OCI-LY3 (cell line): ENCODE results near the gene CNEP1R1.

Experiments used
- H2AFZ ChIP-seq: fragments of 200-600, 300-600 bp; shearing (Covaris generic); 2 replicates; pipeline ENCODE4 v1.6.0; 2014; ENCODE audit warnings: antibody characterized with exemption, low read depth, low read length
- H3K27ac ChIP-seq: fragments of 200-600, 300-600 bp; sonication (generic); 2 replicates; pipeline ENCODE4 v1.5.1; 2014; ENCODE audit warnings: mild to moderate bottlenecking, low read length, moderate library complexity, mixed read lengths
- H3K27me3 ChIP-seq: fragments of 200-600, 300-600 bp; sonication (generic); 2 replicates; pipeline ENCODE4 v1.6.1; 2014; ENCODE audit warnings: low read depth, low read length, mixed read lengths
- H3K36me3 ChIP-seq: fragments of 200-600, 300-600 bp; sonication (generic); replicated peaks from 2 replicates; pipeline ENCODE3; 2014; ENCODE audit warnings: low read depth, low read length, mixed read lengths
- H3K4me1 ChIP-seq: fragments of 300-600, 200-600 bp; sonication (generic); 2 replicates; pipeline ENCODE4 v1.6.1; 2014; ENCODE audit warnings: low read length, mixed read lengths
- H3K4me2 ChIP-seq: fragments of 200-600, 300-600 bp; sonication (generic); 2 replicates; pipeline ENCODE4 v1.6.1; 2014; ENCODE audit warnings: low read length, mixed read lengths
- H3K4me3 ChIP-seq: fragments of 300-600, 200-600 bp; sonication (generic); 2 replicates; pipeline ENCODE4 v1.5.1; 2014; ENCODE audit warnings: antibody characterized with exemption, mild to moderate bottlenecking, low read length, moderate library complexity
- H3K79me2 ChIP-seq: fragments of 300-600, 200-600 bp; shearing (Covaris generic); 2 replicates; pipeline ENCODE4 v1.6.1; 2014; ENCODE audit warnings: mild to moderate bottlenecking, low read length, mixed read lengths
- H3K9ac ChIP-seq: fragments of 300-600, 200-600 bp; shearing (Covaris generic); 2 replicates; pipeline ENCODE4 v1.6.0; 2014; ENCODE audit warnings: mild to moderate bottlenecking, low read length, moderate library complexity
- H3K9me3 ChIP-seq: fragments of 200-600, 300-600 bp; shearing (Covaris generic); 2 replicates; pipeline ENCODE4 v1.6.1; 2014; ENCODE audit warnings: low read length, mixed read lengths; ENCODE audit not compliant: insufficient read depth
- H4K20me1 ChIP-seq: fragments of 200-600, 300-600 bp; sonication (generic); 2 replicates; pipeline ENCODE4 v1.6.1; 2016; ENCODE audit warnings: low read length, mixed read lengths; ENCODE audit not compliant: insufficient read depth
- EZH2phosphoT487 ChIP-seq: fragments of 200-600 bp; shearing (Covaris generic); IDR thresholded peaks from 2 replicates; pipeline ENCODE4 v1.6.1; 2018; ENCODE audit warnings: antibody characterized with exemption, mixed run types, low read depth
- TF ChIP-seq, protein P1 (sequence below): fragments of 200-600, 300-600 bp; sonication (generic); IDR thresholded peaks from 2 replicates; pipeline ENCODE4 v1.5.1; 2014; ENCODE audit warnings: antibody characterized with exemption, low read length, low read depth

The CNEP1R1 gene

DNA sequence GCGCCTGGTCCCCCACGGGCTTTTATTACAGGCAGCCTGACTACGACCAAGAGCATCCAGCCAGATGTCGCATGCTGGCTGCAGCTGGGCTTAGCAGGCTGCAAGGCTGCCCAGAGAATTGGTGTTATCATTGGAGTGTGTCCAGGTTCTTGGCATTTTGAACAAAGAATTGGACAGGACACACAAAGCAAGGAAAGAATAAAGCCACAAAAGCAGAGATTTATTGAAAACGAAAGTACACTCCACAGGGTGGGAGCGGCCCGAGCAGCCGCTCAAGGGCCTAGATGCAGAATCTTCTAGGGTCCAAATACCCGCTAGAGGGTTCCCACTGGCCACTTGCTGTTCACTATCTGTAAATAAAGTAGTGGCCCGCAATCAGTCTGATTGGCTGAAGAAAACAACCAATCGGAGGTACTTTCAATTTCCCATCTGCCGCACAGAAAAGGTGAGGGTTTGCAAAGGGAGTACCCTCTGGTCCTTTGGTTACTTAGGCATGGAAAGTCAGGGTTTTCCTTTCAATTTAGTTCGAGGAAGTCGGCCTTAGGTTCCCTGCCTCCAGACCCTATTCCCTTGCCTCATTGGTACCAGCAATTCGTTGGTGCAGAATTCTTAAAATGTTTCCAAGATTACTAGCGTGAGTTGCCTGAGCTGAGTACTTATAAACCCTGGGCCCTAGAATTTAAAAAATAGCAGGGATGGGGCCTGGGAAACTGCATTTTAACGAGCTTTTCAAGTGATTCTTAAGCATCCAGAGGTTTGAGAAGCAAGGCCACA, 38.5 kb upstream of the CNEP1R1 start:
- Histone ChIP-seq H3K27ac (no peak overlapping the region), H4K20me1 (no peaks in the 10 kb centered on the region), H3K4me3 (no peak overlapping the region)

DNA sequence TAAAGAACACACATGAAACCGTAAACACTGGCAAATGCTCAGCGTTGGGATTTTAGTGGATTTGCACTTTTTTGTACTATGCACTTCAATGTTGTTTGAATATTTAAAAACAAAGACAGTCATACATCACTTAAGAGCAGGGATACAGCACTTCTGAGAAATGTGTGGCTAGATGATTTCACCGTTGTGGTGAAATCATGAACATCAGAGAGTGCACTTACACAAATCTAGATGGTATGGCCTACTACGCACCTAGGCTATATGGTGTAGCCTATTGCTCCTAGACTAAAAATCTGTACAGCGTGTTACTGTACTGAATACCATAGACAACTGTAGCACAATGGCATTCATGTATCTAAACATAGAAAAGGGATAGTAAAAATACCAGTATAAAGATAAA, 37.6 kb upstream of the CNEP1R1 start:
- H3K9ac ChIP-seq: no peak overlapping the region
- no peaks in the 10 kb centered on the region for H3K36me3 ChIP-seq
- no peaks in the 10 kb centered on the region for H3K9me3 ChIP-seq
- no peak overlapping the region for H3K27ac ChIP-seq
- no peak overlapping the region for H3K4me3 ChIP-seq
- H3K4me1 ChIP-seq: no peaks in the 10 kb centered on the region
- H3K4me2 ChIP-seq: no peak overlapping the region
- H3K79me2 ChIP-seq: no peaks in the 10 kb centered on the region
- H3K27me3 ChIP-seq: no peaks in the 10 kb centered on the region
- no peak for TF ChIP-seq EZH2phosphoT487
- TF ChIP-seq, protein P1, sequence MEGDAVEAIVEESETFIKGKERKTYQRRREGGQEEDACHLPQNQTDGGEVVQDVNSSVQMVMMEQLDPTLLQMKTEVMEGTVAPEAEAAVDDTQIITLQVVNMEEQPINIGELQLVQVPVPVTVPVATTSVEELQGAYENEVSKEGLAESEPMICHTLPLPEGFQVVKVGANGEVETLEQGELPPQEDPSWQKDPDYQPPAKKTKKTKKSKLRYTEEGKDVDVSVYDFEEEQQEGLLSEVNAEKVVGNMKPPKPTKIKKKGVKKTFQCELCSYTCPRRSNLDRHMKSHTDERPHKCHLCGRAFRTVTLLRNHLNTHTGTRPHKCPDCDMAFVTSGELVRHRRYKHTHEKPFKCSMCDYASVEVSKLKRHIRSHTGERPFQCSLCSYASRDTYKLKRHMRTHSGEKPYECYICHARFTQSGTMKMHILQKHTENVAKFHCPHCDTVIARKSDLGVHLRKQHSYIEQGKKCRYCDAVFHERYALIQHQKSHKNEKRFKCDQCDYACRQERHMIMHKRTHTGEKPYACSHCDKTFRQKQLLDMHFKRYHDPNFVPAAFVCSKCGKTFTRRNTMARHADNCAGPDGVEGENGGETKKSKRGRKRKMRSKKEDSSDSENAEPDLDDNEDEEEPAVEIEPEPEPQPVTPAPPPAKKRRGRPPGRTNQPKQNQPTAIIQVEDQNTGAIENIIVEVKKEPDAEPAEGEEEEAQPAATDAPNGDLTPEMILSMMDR: no peak
- no peaks in the 10 kb centered on the region for H4K20me1 ChIP-seq
- no peak overlapping the region for H2AFZ ChIP-seq

More for the DNA sequence above, 38.5 kb upstream of the CNEP1R1 start:
- Histone ChIP-seq H3K4me1 (no peaks in the 10 kb centered on the region), H3K9me3 (no peaks in the 10 kb centered on the region), H3K79me2 (no peaks in the 10 kb centered on the region), H3K9ac (no peak overlapping the region), H2AFZ (no peak overlapping the region), H3K36me3 (no peaks in the 10 kb centered on the region), H3K27me3 (no peaks in the 10 kb centered on the region), H3K4me2 (no peak overlapping the region)
- no peak for TF ChIP-seq EZH2phosphoT487
- TF ChIP-seq, protein P1: no peak

GRCh38 chr16:49992825-49993224, 32.2 kb upstream of the CNEP1R1 start:
- TF ChIP-seq, protein P1: no peak
- TF ChIP-seq EZH2phosphoT487: no peak
- no peaks in the 10 kb centered on the region for H3K36me3 ChIP-seq

DNA sequence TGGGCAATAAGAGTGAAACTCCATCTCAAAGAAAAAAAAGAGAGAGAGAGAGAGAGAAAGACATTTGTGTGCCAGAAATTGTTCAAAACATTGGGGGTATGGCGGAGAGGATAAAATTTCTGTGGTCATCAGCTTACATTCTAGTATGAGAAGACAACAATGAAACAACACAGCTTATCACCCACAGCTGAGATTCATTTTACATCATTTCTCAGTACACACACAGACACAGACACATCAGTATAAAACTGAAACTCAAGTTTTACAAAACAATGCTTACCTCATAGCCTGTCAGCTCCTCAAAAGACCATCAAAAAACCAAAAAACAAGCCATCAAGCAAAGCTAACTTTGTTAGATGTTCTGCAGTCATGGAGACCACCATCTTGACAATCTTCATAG, 31.4 kb upstream of the CNEP1R1 start:
- H3K9me3 ChIP-seq: no peaks in the 10 kb centered on the region
- no peak overlapping the region for H3K9ac ChIP-seq
- no peaks in the 10 kb centered on the region for H4K20me1 ChIP-seq
- no peak overlapping the region for H3K4me3 ChIP-seq
- TF ChIP-seq, protein P1: no peak
- TF ChIP-seq EZH2phosphoT487: no peak
- H3K27ac ChIP-seq: no peak overlapping the region
- no peaks in the 10 kb centered on the region for H3K4me1 ChIP-seq
- no peak overlapping the region for H2AFZ ChIP-seq
- H3K27me3 ChIP-seq: peaks cover 11% of the 10 kb centered on the region
- no peak overlapping the region for H3K4me2 ChIP-seq
- H3K36me3 ChIP-seq: no peaks in the 10 kb centered on the region
- no peaks in the 10 kb centered on the region for H3K79me2 ChIP-seq

More at GRCh38 chr16:49992825-49993224, 32.2 kb upstream of the CNEP1R1 start:
- Histone ChIP-seq H3K27ac (no peak overlapping the region), H3K27me3 (peaks cover 11% of the 10 kb centered on the region), H3K4me2 (no peak overlapping the region), H3K9ac (no peak overlapping the region), H2AFZ (no peak overlapping the region), H4K20me1 (no peaks in the 10 kb centered on the region), H3K4me3 (no peak overlapping the region), H3K9me3 (no peaks in the 10 kb centered on the region), H3K79me2 (no peaks in the 10 kb centered on the region), H3K4me1 (no peaks in the 10 kb centered on the region)
